Measurements from ENCODE around the gene RPAP3. TPM values are rescaled to one million over a fixed set of nuclear protein-coding genes. Genes with fewer than 3 reads are reported as not detected.

The RPAP3 gene
- polyA plus RNA-seq, 1 donor (not counting 4 experiments of a cell fraction or from before 2014, with no cell fraction given): 22.9 TPM

- peaks cover 63% of the 10 kb centered on the region for H3K4me1 ChIP-seq (ENCODE audit: control insufficient read depth, extremely low read depth, insufficient read depth, low read length)
- peak; percentile 89 for DNase-seq (ENCODE audit: low read depth, low spot score)
- no peaks in the 10 kb centered on the region for H3K79me2 ChIP-seq (ENCODE audit: control insufficient read depth, insufficient read depth, low read length)
- peaks cover 4% of the 10 kb centered on the region for H3K9me1 ChIP-seq (ENCODE audit: control insufficient read depth, extremely low read depth, insufficient read depth, low read length)
- FAIRE-seq: peak; percentile 94
- peak overlapping the region; percentile 72 for H3K9ac ChIP-seq (ENCODE audit: control insufficient read depth, extremely low read depth, insufficient read depth, low read length)
- peak overlapping the region; percentile 93 for H3K27ac ChIP-seq (ENCODE audit: control insufficient read depth, insufficient read depth, low read length)
- no peaks in the 10 kb centered on the region for H3K9me3 ChIP-seq (ENCODE audit: control insufficient read depth, low read depth, low read length)
- dilution Hi-C loops (cut with MboI; ENCODE audit: extremely low pct_ligation_motif_present, low sequenced_read_pairs): no loop called here
- H3K4me2 ChIP-seq (ENCODE audit: control insufficient read depth, extremely low read depth, insufficient read depth, low read depth, low read length): peak overlapping the region; percentile 80
- H3K4me3 ChIP-seq (ENCODE audit: control insufficient read depth in 2 of 3, extremely low read depth in 1 of 3, insufficient read depth in 2 of 3, low read depth in 1 of 3, low read length in 3 of 3): peak overlapping the region in 2 of 3 experiments; percentile 25 to 31
- H3K36me3 ChIP-seq (ENCODE audit: control insufficient read depth in 2 of 2, extremely low read depth in 1 of 2, insufficient read depth in 2 of 2, low read length in 2 of 2): peaks cover 5 to 15% of the 10 kb centered on the region in 2 experiments
- H4K20me1 ChIP-seq (ENCODE audit: control insufficient read depth, extremely low read depth, insufficient read depth, low read length): no peaks in the 10 kb centered on the region
- H2AFZ ChIP-seq (ENCODE audit: control insufficient read depth, low read length): no peak overlapping the region
- TF ChIP-seq EZH2 (IDR thresholded peaks at IDR 0.05; ENCODE audit: low read length) (no peak), CTCF (optimal IDR thresholded peaks at IDR 0.05 in 1 of 3, IDR thresholded peaks at IDR 0.05 in 1 of 3, conservative IDR thresholded peaks at IDR 0.05 in 1 of 3; ENCODE audit: extremely low read depth in 1 of 3, insufficient read depth in 2 of 3, low read length in 3 of 3) (no peak)
- no peaks in the 10 kb centered on the region for H3K27me3 ChIP-seq (ENCODE audit: control insufficient read depth, extremely low read depth, insufficient read depth, low read length)
Measured at GRCh38 chr12:47752552-47752951, 46.7 kb upstream of the RPAP3 start.

GRCh38 chr12:47752121-47752520 is 46.3 kb upstream of the RPAP3 start:
- dilution Hi-C loops (cut with MboI; ENCODE audit: extremely low pct_ligation_motif_present, low sequenced_read_pairs): no loop called here

More at GRCh38 chr12:47752121-47752520, 46.3 kb upstream of the RPAP3 start:
- H3K79me2 ChIP-seq (ENCODE audit: control insufficient read depth, insufficient read depth, low read length): no peaks in the 10 kb centered on the region
- FAIRE-seq: no peak
- H3K9ac ChIP-seq (ENCODE audit: control insufficient read depth, extremely low read depth, insufficient read depth, low read length): peak overlapping the region; percentile 72
- H3K27me3 ChIP-seq (ENCODE audit: control insufficient read depth, extremely low read depth, insufficient read depth, low read length): no peaks in the 10 kb centered on the region
- peaks cover 4% of the 10 kb centered on the region for H3K9me1 ChIP-seq (ENCODE audit: control insufficient read depth, extremely low read depth, insufficient read depth, low read length)
- H3K9me3 ChIP-seq (ENCODE audit: control insufficient read depth, low read depth, low read length): no peaks in the 10 kb centered on the region
- H3K36me3 ChIP-seq (ENCODE audit: control insufficient read depth in 2 of 2, extremely low read depth in 1 of 2, insufficient read depth in 2 of 2, low read length in 2 of 2): peaks cover 5 to 19% of the 10 kb centered on the region in 2 experiments
- no peaks in the 10 kb centered on the region for H4K20me1 ChIP-seq (ENCODE audit: control insufficient read depth, extremely low read depth, insufficient read depth, low read length)
- H3K27ac ChIP-seq (ENCODE audit: control insufficient read depth, insufficient read depth, low read length): peak overlapping the region; percentile 93
- DNase-seq (ENCODE audit: low read depth, low spot score): no peak
- H3K4me1 ChIP-seq (ENCODE audit: control insufficient read depth, extremely low read depth, insufficient read depth, low read length): peaks cover 62% of the 10 kb centered on the region
- no peak overlapping the region for H2AFZ ChIP-seq (ENCODE audit: control insufficient read depth, low read length)
- TF ChIP-seq CTCF (optimal IDR thresholded peaks at IDR 0.05 in 1 of 3, IDR thresholded peaks at IDR 0.05 in 1 of 3, conservative IDR thresholded peaks at IDR 0.05 in 1 of 3; ENCODE audit: extremely low read depth in 1 of 3, insufficient read depth in 2 of 3, low read length in 3 of 3) (no peak), EZH2 (IDR thresholded peaks at IDR 0.05; ENCODE audit: low read length) (no peak)
- H3K4me3 ChIP-seq (ENCODE audit: control insufficient read depth in 2 of 3, extremely low read depth in 1 of 3, insufficient read depth in 2 of 3, low read depth in 1 of 3, low read length in 3 of 3): peak overlapping the region in 1 of 3 experiments; percentile 25
- peak overlapping the region; percentile 80 for H3K4me2 ChIP-seq (ENCODE audit: control insufficient read depth, extremely low read depth, insufficient read depth, low read depth, low read length)

Measured in keratinocyte (primary cell).